ENCODE results near the gene UCHL1. TPM values are rescaled to one million over a fixed set of nuclear protein-coding genes. Genes with fewer than 3 reads are reported as not detected.
A peak's percentile ranks its signal among the peaks of the same experiment; 100 is the strongest.

Gene UCHL1
- total and polyA plus RNA-seq, 2 of the 13 experiments (the other 11 are each of a cell fraction or from before 2014, with no cell fraction given) = not detected

DNA sequence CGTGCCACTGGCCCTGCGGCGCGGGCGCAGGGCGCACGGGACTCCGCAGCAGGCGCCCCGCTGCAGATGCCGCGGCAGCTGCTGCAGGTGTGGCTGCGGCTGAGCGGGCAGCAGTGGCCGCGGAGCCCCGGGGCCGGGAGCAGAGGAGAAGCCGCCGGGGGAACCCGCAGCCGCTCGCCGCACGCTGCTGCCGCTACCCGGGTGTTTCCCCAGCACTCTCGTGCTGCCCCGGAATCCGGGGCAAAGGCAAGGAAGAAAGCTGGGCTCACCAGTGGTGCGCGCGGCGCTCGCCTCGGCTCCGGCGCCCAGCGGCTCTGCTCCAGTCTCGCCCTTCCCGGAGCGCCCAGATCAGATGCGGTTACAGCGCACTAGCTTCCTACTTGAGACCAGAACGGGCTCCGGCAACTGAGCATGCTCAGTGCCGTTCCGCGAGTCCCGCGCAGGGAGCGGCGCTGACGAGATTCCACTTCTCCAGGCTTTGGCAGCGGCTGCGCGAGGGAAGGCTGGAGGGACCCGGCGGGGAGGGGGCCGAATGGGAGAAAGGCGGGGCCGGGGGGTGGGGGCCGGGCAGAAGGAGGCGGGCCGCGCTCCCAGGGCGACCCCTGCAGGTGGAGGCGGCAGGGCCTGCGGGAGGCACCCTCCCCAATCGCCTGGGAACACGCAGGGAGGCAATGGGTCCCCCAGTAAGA is 42.4 kb upstream of the UCHL1 start, which contains the start of gene APBB2 (continued):
- TF ChIP-seq, protein P1, sequence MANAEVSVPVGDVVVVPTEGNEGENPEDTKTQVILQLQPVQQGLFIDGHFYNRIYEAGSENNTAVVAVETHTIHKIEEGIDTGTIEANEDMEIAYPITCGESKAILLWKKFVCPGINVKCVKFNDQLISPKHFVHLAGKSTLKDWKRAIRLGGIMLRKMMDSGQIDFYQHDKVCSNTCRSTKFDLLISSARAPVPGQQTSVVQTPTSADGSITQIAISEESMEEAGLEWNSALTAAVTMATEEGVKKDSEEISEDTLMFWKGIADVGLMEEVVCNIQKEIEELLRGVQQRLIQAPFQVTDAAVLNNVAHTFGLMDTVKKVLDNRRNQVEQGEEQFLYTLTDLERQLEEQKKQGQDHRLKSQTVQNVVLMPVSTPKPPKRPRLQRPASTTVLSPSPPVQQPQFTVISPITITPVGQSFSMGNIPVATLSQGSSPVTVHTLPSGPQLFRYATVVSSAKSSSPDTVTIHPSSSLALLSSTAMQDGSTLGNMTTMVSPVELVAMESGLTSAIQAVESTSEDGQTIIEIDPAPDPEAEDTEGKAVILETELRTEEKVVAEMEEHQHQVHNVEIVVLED (CRISPR knock-in tag; IDR thresholded peaks at IDR 0.05; ENCODE audit: borderline replicate concordance) = peak; percentile 54; the same call in 1 of the 2 replicates
- TF ChIP-seq STAG1 (CRISPR knock-in tag; IDR thresholded peaks at IDR 0.05) = peak; percentile 78
- TF ChIP-seq, protein P2, sequence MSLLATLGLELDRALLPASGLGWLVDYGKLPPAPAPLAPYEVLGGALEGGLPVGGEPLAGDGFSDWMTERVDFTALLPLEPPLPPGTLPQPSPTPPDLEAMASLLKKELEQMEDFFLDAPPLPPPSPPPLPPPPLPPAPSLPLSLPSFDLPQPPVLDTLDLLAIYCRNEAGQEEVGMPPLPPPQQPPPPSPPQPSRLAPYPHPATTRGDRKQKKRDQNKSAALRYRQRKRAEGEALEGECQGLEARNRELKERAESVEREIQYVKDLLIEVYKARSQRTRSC (CRISPR knock-in tag; IDR thresholded peaks at IDR 0.05; ENCODE audit: low read depth) = no peak
- TF ChIP-seq, protein P3, sequence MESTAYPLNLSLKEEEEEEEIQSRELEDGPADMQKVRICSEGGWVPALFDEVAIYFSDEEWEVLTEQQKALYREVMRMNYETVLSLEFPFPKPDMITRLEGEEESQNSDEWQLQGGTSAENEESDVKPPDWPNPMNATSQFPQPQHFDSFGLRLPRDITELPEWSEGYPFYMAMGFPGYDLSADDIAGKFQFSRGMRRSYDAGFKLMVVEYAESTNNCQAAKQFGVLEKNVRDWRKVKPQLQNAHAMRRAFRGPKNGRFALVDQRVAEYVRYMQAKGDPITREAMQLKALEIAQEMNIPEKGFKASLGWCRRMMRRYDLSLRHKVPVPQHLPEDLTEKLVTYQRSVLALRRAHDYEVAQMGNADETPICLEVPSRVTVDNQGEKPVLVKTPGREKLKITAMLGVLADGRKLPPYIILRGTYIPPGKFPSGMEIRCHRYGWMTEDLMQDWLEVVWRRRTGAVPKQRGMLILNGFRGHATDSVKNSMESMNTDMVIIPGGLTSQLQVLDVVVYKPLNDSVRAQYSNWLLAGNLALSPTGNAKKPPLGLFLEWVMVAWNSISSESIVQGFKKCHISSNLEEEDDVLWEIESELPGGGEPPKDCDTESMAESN (CRISPR knock-in tag; conservative IDR thresholded peaks at IDR 0.05) = peak; percentile 69
- TF ChIP-seq ZFYVE20 (CRISPR knock-in tag; IDR thresholded peaks at IDR 0.05; ENCODE audit: borderline replicate concordance, low read depth) = no peak
- TF ChIP-seq TOE1 (CRISPR knock-in tag; IDR thresholded peaks at IDR 0.05) = no peak
- TF ChIP-seq, protein P4, sequence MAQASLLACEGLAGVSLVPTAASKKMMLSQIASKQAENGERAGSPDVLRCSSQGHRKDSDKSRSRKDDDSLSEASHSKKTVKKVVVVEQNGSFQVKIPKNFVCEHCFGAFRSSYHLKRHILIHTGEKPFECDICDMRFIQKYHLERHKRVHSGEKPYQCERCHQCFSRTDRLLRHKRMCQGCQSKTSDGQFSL (CRISPR knock-in tag; IDR thresholded peaks at IDR 0.05) = peak; percentile 98
- TF ChIP-seq KAT2B (IDR thresholded peaks at IDR 0.05; ENCODE audit: borderline replicate concordance, low read depth, low read length) = no peak
- no peak for TF ChIP-seq RORA (CRISPR knock-in tag; IDR thresholded peaks at IDR 0.05)
- no peak for TF ChIP-seq GABPA (IDR thresholded peaks at IDR 0.05; ENCODE audit: low read depth, low read length)
- peak; percentile 59 for TF ChIP-seq GABPA (CRISPR knock-in tag; IDR thresholded peaks at IDR 0.05; ENCODE audit: low read depth)
- TF ChIP-seq, protein P5, sequence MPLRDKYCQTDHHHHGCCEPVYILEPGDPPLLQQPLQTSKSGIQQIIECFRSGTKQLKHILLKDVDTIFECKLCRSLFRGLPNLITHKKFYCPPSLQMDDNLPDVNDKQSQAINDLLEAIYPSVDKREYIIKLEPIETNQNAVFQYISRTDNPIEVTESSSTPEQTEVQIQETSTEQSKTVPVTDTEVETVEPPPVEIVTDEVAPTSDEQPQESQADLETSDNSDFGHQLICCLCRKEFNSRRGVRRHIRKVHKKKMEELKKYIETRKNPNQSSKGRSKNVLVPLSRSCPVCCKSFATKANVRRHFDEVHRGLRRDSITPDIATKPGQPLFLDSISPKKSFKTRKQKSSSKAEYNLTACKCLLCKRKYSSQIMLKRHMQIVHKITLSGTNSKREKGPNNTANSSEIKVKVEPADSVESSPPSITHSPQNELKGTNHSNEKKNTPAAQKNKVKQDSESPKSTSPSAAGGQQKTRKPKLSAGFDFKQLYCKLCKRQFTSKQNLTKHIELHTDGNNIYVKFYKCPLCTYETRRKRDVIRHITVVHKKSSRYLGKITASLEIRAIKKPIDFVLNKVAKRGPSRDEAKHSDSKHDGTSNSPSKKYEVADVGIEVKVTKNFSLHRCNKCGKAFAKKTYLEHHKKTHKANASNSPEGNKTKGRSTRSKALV (CRISPR knock-in tag; IDR thresholded peaks at IDR 0.05) = peak; percentile 93
- TF ChIP-seq ZNF879 (CRISPR knock-in tag; IDR thresholded peaks at IDR 0.05) = no peak
- TF ChIP-seq ZMAT3 (CRISPR knock-in tag; conservative IDR thresholded peaks at IDR 0.05) = no peak; the same call in 1 of the 2 replicates
- TF ChIP-seq, protein P6, sequence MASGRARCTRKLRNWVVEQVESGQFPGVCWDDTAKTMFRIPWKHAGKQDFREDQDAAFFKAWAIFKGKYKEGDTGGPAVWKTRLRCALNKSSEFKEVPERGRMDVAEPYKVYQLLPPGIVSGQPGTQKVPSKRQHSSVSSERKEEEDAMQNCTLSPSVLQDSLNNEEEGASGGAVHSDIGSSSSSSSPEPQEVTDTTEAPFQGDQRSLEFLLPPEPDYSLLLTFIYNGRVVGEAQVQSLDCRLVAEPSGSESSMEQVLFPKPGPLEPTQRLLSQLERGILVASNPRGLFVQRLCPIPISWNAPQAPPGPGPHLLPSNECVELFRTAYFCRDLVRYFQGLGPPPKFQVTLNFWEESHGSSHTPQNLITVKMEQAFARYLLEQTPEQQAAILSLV (CRISPR knock-in tag; IDR thresholded peaks at IDR 0.05; ENCODE audit: borderline replicate concordance) = no peak
- peak; percentile 24; the same call in 1 of the 2 replicates for TF ChIP-seq BHLHE40 (IDR thresholded peaks at IDR 0.05; ENCODE audit: low read length)
- peak; percentile 32 for TF ChIP-seq YEATS4 (CRISPR knock-in tag; IDR thresholded peaks at IDR 0.05; ENCODE audit: borderline replicate concordance)
- no peak for TF ChIP-seq ZNF18 (CRISPR knock-in tag; IDR thresholded peaks at IDR 0.05; ENCODE audit: insufficient replicate concordance)
- TF ChIP-seq KDM3A (CRISPR knock-in tag; IDR thresholded peaks at IDR 0.05; ENCODE audit: low read depth) = 0 out of 2 replicates have a peak, but pooled peaks have one; percentile 37
- no peak for TF ChIP-seq MBNL3 (CRISPR knock-in tag; conservative IDR thresholded peaks at IDR 0.05)
